Esophagus muscularis mucosa (tissue), 4 donors: ENCODE data around the gene GFRA1. TPM values are rescaled to one million over a fixed set of nuclear protein-coding genes. Genes with fewer than 3 reads are reported as not detected.

ENCODE experiments used
- DNase-seq: peaks from one replicate; pipeline ENCODE4 v3.0.0-alpha.2; 2017; ENCODE audit errors: extremely low spot score
- H3K27ac ChIP-seq, 4 donors: fragments of 200-600 bp; sonication (generic); replicated peaks in 1 of 4; 1 replicate in 3 of 4; 2 replicates in 1 of 4; pipeline ENCODE4 v1.5.1; 2016 to 2019; ENCODE audit warnings: mild to moderate bottlenecking in 1 of 4
- H3K27me3 ChIP-seq, 4 donors: fragments of 200-600 bp; sonication (generic); one replicate each; pipeline versions ENCODE4 v1.5.1 to v1.6.0; 2016 to 2019
- H3K36me3 ChIP-seq, 4 donors: fragments of 200-600 bp; sonication (generic); one replicate each; pipeline ENCODE4 v1.5.1; 2016 to 2019
- H3K4me1 ChIP-seq, 4 donors: fragments of 200-600 bp; sonication (generic); one replicate each; pipeline ENCODE4 v1.5.1; 2016 to 2019
- H3K4me3 ChIP-seq, 4 donors: fragments of 200-600 bp; sonication (generic); 1 replicate in 2 of 4; 2 replicates in 2 of 4; pipeline ENCODE4 v1.5.1; 2016 to 2019; ENCODE audit warnings: mild to moderate bottlenecking in 4 of 4, moderate library complexity in 1 of 4
- H3K9me3 ChIP-seq, 4 donors: fragments of 200-600 bp; sonication (generic); 1 replicate in 3 of 4; 2 replicates in 1 of 4; pipeline ENCODE4 v1.5.1; 2016 to 2019
- CTCF ChIP-seq, 3 experiments: fragments of 200-600 bp in 2 of 3; fragments of 450-650 bp in 1 of 3; sonication (generic) in 2 of 3; IDR thresholded peaks; one replicate each; pipeline ENCODE4 v1.5.1; 2017 to 2019; ENCODE audit warnings: antibody characterized with exemption in 3 of 3, mild to moderate bottlenecking in 2 of 3, moderate library complexity in 1 of 3
- EP300 ChIP-seq: sonication (generic); formaldehyde crosslinking; IDR thresholded peaks from one replicate; pipeline ENCODE4 v1.6.1; 2017; ENCODE audit warnings: antibody characterized with exemption
- POLR2A ChIP-seq: fragments of 450-650 bp; IDR thresholded peaks from one replicate; pipeline ENCODE4 v1.6.1; 2017; ENCODE audit warnings: antibody characterized with exemption, moderate library complexity, mild to moderate bottlenecking, low read depth
- POLR2AphosphoS5 ChIP-seq, 2 donors: sonication (generic); formaldehyde crosslinking; IDR thresholded peaks; one replicate each; pipeline ENCODE4 v1.6.1; 2017; ENCODE audit warnings: antibody characterized with exemption in 2 of 2
- WGBS: methylation state at CpG from one replicate; pipeline ENCODE4 v1.1.5; 2018; 5-methylcytosine and 5-hydroxymethylcytosine counted together
- intact Hi-C: fragments of 100-400 bp; cut with DNase I; formaldehyde crosslinking; loops from one replicate; pipeline ENCODE4 v1.15.1; 2023
- total RNA-seq, 4 donors: library from RNA; depleted of rRNA; stranded (reverse); fragments of >200 nt; gene quantifications; one replicate each; pipeline versions ENCODE4 v1.1.0 to v1.2.1, GENCODE V29; 2016

GFRA1 gene
- total RNA-seq, 4 donors from 2014 or later: 44.0 to 73.4 (median 64.5) TPM

GRCh38 chr10:116298586-116298985 lies 25.6 kb upstream of the GFRA1 start:
- intact Hi-C loops: no loop called here
- WGBS: 82% methylated on average over 3 of the region's 3 CpGs
- H3K9me3 ChIP-seq: no peaks in the 10 kb centered on the region
- no peak overlapping the region for H3K27ac ChIP-seq
- H3K36me3 ChIP-seq: no peaks in the 10 kb centered on the region
- no peak for DNase-seq
- H3K27me3 ChIP-seq: no peaks in the 10 kb centered on the region
- TF ChIP-seq EP300: no peak
- TF ChIP-seq POLR2A: no peak
- TF ChIP-seq CTCF (IDR thresholded peaks at IDR 0.05): no peak
- TF ChIP-seq POLR2AphosphoS5 (IDR thresholded peaks at IDR 0.05): no peak
- H3K4me1 ChIP-seq: no peaks in the 10 kb centered on the region
- H3K4me3 ChIP-seq: no peak overlapping the region

GRCh38 chr10:116296291-116296721 lies 23.3 kb upstream of the GFRA1 start:
- intact Hi-C loops: no loop called here
- TF ChIP-seq EP300 (no peak), CTCF (IDR thresholded peaks at IDR 0.05) (no peak), POLR2A (no peak), POLR2AphosphoS5 (IDR thresholded peaks at IDR 0.05) (no peak)
- Histone ChIP-seq H3K9me3 (no peaks in the 10 kb centered on the region), H3K27me3 (peaks cover 0 to 6% (median 0%) of the 10 kb centered on the region in 4 donors), H3K27ac (no peak overlapping the region), H3K36me3 (no peaks in the 10 kb centered on the region), H3K4me1 (no peaks in the 10 kb centered on the region), H3K4me3 (no peak overlapping the region)
- DNase-seq: no peak
- WGBS: 54% methylated on average over 7 of the region's 7 CpGs

DNA sequence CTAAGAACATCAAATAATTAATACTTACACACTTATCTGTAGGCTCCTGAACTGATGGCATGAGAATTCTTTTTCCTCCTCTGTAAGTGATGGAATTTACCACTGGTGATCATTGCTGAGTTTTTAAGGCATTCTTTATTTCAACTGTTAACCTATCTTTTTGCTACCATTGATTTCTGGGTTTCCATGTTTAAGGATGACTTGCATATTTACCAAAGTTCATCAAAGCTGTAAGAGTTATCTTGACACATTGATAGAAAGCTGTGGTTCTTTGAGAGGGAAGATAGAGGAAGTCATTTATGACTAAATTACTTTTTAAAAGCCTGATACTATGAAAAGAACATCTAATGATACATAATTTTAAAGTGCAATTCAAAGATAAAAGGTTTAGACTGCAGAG lies 19.5 kb upstream of the GFRA1 start:
- TF ChIP-seq POLR2A (no peak), CTCF (IDR thresholded peaks at IDR 0.05) (no peak), POLR2AphosphoS5 (IDR thresholded peaks at IDR 0.05) (no peak), EP300 (no peak)
- H3K4me1 ChIP-seq: no peaks in the 10 kb centered on the region
- H3K27me3 ChIP-seq: peaks cover 0 to 6% (median 0%) of the 10 kb centered on the region in 4 donors
- H3K27ac ChIP-seq: no peak overlapping the region
- DNase-seq: no peak
- no peaks in the 10 kb centered on the region for H3K36me3 ChIP-seq
- intact Hi-C loops: no loop called here
- H3K9me3 ChIP-seq: no peaks in the 10 kb centered on the region
- no peak overlapping the region for H3K4me3 ChIP-seq

DNA sequence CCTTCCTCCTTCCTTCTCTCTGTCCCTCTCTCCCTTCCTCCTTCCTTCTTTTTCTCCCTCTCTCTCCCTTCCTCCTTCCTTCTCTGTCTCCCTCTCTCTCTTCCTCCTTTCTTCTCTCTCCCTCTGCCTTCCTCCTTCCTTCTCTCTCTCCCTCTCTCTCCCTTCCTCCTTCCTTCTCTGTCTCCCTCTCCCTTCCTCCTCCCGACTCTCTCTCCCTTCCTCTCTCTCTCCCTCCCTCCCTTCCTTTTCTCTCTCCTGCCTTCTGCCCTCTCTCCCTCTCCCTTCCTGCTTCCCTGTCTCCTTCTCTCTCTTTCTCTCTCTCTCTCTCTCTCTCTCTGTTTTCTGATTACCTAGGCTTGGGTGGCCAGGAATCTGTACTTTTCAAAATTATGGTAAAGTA lies 16.6 kb upstream of the GFRA1 start:
- TF ChIP-seq POLR2AphosphoS5 (IDR thresholded peaks at IDR 0.05) (no peak), EP300 (no peak), CTCF (IDR thresholded peaks at IDR 0.05) (no peak), POLR2A (no peak)
- Histone ChIP-seq H3K27ac (no peak overlapping the region), H3K9me3 (no peaks in the 10 kb centered on the region), H3K4me1 (no peaks in the 10 kb centered on the region), H3K36me3 (no peaks in the 10 kb centered on the region), H3K4me3 (no peak overlapping the region), H3K27me3 (peaks cover 0 to 6% (median 0%) of the 10 kb centered on the region in 4 donors)
- no peak for DNase-seq
- intact Hi-C loops: loop anchor here (5.0 to 10.0 kb wide), 2 partner anchors 487 to 575 kb away; no protein-coding TSS in a partner anchor
- WGBS: 56% methylated on average over 1 of the region's 1 CpG

- Histone ChIP-seq H3K27ac (no peak overlapping the region), H3K36me3 (no peaks in the 10 kb centered on the region), H3K4me3 (no peak overlapping the region), H3K27me3 (peaks cover 0 to 6% (median 0%) of the 10 kb centered on the region in 4 donors), H3K4me1 (no peaks in the 10 kb centered on the region), H3K9me3 (no peaks in the 10 kb centered on the region)
- intact Hi-C loops: loop anchor here (5.0 to 10.0 kb wide), 2 partner anchors 486 to 573 kb away; no protein-coding TSS in a partner anchor
- TF ChIP-seq POLR2AphosphoS5 (IDR thresholded peaks at IDR 0.05) (no peak), EP300 (no peak), CTCF (IDR thresholded peaks at IDR 0.05) (peak; percentile 49 to 60 (median 59)), POLR2A (no peak)
- DNase-seq: no peak
- WGBS: 71% methylated on average over 1 of the region's 1 CpG
Measured at GRCh38 chr10:116287906-116288501, 15.0 kb upstream of the GFRA1 start.
